VCaP (cell line): Measurements from ENCODE around the gene GRIA2.

Experiments
- H3K27ac ChIP-seq: fragments of 450-650 bp; 2 replicates; pipeline ENCODE4 v1.5.1; 2017
- CTCF ChIP-seq: fragments of 450-650 bp; conservative IDR thresholded peaks from 2 replicates; pipeline ENCODE4 v1.5.1; 2017; ENCODE audit warnings: mild to moderate bottlenecking, moderate library complexity

GRIA2 gene

GRCh38 chr4:157312702-157313101 lies 92.2 kb downstream of the GRIA2 start:
- TF ChIP-seq CTCF, result no peak
- no peak overlapping the region for H3K27ac ChIP-seq

- H3K27ac ChIP-seq, result peak overlapping the region; percentile 36; the same call in 1 of the 2 replicates
- no peak for TF ChIP-seq CTCF
These were observed 94.4 kb downstream of the GRIA2 start for GRCh38 chr4:157314906-157315305.

GRCh38 chr4:157315968-157316367 lies 95.4 kb downstream of the GRIA2 start:
- TF ChIP-seq CTCF, result no peak
- H3K27ac ChIP-seq, result no peak overlapping the region

GRCh38 chr4:157320092-157320491 lies 99.6 kb downstream of the GRIA2 start:
- no peak for TF ChIP-seq CTCF

GRCh38 chr4:157327666-157328065 lies 107.1 kb downstream of the GRIA2 start:
- TF ChIP-seq CTCF, result no peak

More at GRCh38 chr4:157320092-157320491, 99.6 kb downstream of the GRIA2 start:
- no peak overlapping the region for H3K27ac ChIP-seq

GRCh38 chr4:157357887-157358286 lies 137.4 kb downstream of the GRIA2 start:
- no peak overlapping the region for H3K27ac ChIP-seq
- TF ChIP-seq CTCF, result no peak

More at GRCh38 chr4:157327666-157328065, 107.1 kb downstream of the GRIA2 start:
- no peak overlapping the region for H3K27ac ChIP-seq

- no peak overlapping the region for H3K27ac ChIP-seq
- no peak for TF ChIP-seq CTCF
These were observed 137.9 kb downstream of the GRIA2 start for GRCh38 chr4:157358439-157358838.

GRCh38 chr4:157358851-157359250 lies 138.3 kb downstream of the GRIA2 start:
- H3K27ac ChIP-seq, result no peak overlapping the region
- TF ChIP-seq CTCF, result no peak
